ENCODE results near the gene CD37.
"Not testable (repeated sequence)": the region's sequence is repeated elsewhere in the genome, so short reads cannot be mapped to it uniquely, and the experiment has no call there.

Gene CD37

DNA sequence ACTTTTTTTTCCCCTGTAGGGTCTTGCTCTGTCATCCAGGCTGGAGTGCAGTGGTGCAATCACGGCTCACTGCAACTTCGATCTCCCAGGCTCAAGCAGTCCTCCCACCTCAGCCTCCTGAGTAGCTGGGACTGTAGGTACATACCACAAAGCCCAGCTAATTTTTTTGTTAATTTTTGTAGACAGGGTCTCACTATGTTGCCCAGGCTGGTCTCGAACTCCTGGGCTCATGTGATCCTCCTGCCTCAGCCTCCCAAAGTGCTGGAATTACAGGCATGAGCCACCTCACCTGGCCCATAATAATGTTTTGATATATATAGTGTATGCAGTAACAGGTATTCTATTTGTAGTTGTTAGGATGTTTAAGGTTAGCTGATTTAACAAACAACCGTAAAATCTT is 4.0 kb upstream of the CD37 start:
- not testable (repeated sequence) for DNase-seq (ENCODE audit: low spot score)

- DNase-seq (ENCODE audit: low spot score): peak; percentile 62
These were observed 3.6 kb upstream of the CD37 start for GRCh38 chr19:49331616-49332055.

DNA sequence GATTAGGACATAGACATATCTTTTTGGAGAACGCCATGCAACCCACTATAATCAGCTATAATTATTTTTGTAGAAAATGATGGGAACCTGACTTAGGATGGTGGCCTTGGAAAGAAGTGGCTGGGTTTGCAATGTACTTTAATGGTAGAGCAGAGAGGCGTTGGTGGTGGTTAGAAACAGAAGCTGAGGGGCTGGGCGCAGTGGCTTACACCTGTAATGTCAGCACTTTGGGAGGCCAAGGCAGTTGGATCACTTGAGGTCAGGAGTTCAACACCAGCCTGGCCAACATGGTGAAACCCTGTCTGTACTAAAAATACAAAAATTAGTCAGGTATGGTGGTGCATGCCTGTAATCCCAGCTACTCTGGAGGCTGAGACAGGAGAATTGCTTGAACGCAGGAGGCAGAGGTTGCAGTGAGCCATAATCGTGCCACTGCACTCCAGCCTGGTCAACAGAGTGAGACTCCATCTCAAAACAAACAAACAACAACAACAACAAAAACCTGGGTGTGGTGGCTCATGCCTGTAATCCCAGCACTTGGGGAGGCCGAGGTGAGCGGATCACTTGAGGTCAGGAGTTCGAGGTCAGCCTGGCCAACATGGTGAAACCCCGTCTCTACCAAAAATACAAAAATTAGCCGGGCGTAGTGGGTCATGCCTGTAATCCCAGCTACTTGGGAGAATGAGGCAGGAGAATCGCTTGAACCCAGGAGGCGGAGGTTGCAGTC is 2.4 kb upstream of the CD37 start:
- not testable (repeated sequence) for DNase-seq (ENCODE audit: low spot score)

DNA sequence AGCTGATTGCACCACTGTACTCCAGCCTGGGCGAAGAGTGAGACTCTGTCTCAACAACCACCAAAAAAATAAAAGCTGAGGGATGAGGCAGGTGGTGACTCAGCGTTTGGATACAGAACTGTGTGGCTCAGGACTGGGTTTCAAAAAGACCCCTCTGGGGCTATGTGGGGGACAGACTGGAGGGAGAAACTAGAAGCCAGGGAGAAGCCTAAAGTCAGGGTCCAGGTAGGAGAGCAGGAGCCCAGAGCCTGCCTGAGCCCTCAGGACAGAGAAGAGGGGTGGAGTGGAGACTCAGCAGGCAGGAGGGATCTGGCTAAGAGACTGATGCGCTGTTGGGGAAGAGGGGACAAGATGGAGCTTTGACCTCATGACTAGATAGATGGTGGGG is 1.8 kb upstream of the CD37 start:
- DNase-seq (ENCODE audit: low spot score): no peak

DNA sequence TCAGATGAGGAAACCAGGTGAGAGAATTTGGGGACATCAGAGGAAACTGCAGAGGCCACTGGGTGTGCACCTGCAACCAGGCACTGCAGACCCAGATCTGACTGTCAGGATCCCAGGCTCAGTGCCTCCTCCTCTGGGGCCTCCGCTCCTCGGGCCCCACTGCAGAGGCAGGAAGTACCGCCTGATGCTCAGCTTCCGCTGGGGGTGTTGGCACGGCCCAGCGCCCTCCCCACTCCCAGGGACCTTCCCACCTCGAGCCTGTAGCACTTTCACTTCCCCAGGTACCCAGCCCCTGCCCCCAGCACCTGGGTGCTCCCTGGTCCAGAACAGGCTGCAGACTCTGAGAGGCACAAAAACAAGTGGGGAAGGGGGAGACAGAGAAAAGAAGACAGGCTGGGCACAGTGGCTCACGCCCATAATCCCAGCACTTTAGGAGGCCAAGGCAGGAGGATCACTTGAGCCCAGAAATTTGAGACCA is 1.4 kb upstream of the CD37 start:
- no peak for DNase-seq (ENCODE audit: low spot score)

- DNase-seq (ENCODE audit: low spot score): no peak
These were observed 727 bp downstream of the CD37 start for GRCh38 chr19:49335784-49336481.

DNA sequence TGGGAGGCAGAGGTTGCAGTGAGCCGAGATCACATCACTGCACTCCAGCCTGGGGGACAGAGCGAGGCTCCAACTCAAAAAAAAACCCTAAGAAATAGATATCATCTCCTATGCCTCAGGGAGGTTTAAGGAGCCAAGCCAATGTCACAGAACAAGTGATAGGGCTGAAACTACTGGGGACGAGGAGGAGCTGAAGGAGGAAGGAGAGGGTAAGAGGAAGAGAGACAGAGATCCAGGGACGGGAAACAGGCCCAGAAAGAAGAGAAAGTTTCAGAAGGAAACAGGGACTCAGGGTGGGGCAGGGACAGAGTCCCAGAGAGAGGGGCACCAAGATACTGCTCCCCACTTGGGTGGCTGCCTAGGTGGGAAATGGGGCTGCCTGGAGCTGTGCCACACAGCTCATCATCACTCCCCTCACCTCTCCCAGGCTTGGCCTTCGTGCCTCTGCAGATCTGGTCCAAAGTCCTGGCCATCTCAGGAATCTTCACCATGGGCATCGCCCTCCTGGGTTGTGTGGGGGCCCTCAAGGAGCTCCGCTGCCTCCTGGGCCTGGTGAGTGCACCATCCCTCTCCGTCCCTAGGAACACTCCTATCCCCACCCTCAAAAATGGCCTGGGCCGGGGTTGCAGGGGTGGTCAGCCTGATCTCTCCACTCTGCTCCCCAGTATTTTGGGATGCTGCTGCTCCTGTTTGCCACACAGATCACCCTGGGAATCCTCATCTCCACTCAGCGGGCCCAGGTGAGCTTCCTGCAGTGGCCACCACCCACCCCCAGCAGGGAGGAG is 1.5 kb downstream of the CD37 start:
- no peak for DNase-seq (ENCODE audit: low spot score)

DNA sequence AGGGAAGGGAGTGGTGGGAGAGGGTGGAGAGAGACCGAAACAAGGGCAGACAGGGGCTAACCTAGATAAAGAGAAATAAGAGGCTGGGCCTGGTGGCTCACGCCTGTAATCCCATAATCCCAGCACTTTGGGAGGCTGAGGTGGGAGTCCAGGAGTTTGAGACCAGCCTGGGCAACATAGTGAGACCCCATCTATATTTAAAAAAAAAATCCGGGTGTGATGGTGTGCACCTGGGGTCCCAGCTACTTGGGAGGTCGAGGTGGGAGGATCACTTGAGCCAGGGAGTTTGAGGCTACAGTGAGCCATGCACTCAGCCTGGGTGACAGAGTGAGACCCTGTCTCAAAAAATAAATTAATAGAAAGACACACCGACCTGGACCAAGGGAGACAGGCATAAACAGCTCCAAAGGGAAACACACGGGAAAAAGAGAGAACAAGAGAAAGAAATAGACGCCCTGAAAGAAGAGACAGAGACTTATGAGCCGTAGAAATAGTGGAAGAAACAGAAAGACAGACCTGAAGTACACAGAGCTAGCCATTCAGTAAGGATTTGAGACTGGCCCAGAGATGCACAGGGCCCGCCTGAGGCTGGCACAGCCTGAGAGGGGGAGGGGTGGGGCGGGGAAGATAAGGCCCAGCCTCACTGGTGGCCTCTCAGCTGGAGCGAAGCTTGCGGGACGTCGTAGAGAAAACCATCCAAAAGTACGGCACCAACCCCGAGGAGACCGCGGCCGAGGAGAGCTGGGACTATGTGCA is 2.2 kb downstream of the CD37 start:
- no peak for DNase-seq (ENCODE audit: low spot score)

- no peak for DNase-seq (ENCODE audit: low spot score)
These were observed 2.9 kb downstream of the CD37 start for GRCh38 chr19:49338023-49338677.

- DNase-seq (ENCODE audit: low spot score): peak; percentile 40
These were observed 3.6 kb downstream of the CD37 start for GRCh38 chr19:49338691-49339300.

DNA sequence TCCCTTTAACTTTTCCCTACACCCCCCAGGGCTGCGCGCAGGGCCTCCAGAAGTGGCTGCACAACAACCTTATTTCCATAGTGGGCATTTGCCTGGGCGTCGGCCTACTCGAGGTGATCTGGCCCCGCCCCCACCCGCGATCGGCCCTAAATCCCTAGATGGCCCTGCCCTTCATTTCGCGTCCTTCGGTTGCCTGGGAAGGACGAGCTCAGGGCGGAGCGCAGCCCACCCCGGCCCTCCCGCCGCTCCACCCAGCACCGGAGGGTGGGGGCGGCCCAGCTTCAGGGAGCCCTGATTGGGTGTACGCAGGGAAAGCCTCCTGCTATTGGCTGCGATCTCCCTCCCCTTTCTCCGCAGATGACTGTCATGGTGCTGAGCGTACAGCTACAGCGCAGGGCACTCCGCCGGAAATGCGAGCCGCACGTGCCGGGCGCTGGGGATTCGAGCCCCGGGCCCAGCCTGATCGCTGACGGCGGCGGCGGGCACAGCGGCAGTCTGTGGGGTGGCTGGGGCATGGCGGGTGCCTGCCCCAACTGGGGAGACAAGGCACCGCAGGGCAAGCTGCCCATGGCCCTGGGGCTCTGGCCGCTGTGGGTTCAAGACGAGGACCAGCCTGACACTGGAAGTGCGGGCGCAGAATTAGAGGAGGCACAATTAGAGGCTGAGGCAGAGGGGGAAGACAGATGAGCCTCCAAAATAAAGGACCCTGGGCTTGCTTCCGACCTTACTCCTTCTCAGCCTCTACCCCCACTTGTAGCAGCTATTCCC is 4.3 kb downstream of the CD37 start:
- peak; percentile 94 for DNase-seq (ENCODE audit: low spot score)

GRCh38 chr19:49340069-49340864 is 5.1 kb downstream of the CD37 start:
- DNase-seq (ENCODE audit: low spot score): peak; percentile 31

GRCh38 chr19:49340865-49341718 is 5.9 kb downstream of the CD37 start:
- DNase-seq (ENCODE audit: low spot score): no peak

DNA sequence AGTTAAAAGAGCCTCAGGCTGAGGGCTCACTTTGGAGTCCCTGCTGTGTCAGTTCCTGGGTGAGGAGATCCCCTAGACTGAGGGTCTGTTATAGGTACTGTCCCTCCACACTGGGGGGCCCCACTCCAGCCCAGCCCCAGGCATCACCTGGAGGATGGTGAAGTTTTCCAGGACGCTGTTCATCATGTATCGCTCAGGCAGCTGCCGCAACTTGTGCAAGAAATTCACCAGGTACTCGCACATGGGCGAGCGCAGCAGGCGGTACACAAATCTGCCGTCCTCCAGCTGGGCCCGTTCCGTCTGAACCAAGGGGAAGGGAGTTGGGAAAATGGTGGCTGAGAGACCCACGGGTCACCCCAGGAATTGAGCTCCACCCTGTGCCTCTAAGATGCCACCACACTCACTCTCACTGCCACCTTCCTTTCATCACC is 7.1 kb downstream of the CD37 start:
- DNase-seq (ENCODE audit: low spot score): no peak

GRCh38 chr19:49343123-49343522 is 7.9 kb downstream of the CD37 start:
- no peak for DNase-seq (ENCODE audit: low spot score)

DNA sequence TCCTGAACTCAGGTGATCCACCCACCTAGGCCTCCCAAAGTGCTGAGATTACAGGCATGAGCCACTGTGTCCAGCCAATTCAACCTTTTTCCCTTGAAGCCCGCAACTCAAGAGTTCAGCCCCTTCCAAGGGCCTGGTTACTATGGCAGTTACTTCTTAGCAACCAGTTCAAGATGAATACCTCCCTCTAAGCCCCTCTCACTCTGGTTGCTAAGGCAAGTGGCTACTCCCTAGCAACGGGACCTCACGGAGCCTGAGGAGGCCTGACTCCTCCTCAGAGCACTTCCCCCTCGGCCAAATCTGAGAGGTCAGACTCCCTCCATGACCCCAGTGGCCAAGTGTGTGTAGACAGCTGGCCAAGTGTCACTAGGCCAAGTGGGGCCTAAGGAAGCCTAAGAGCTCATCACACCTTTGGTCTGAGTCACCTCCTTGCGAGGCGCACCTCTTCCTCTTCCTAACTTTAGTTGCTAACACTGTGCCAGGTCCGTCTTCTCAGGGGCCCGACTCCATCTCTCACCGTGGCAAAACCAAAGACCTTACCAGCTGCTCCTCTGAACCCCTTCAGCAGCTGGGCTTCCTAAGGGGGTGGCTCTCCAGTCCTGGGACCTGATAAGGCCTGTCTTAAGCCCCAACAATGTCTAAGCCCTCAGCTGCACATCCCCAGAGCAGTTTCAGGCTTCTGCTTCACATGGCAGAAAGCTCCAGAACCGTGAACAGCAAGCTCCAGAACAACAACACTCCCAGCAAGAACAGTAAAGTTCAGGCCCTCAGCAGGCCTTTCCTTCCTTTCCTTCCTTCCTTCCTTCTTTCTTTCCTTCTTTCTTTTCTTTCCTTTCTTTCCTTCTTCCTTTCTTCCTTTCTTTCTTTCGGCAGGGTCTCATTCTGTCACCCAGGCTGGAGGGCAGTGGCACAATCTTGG is 9.6 kb downstream of the CD37 start:
- DNase-seq (ENCODE audit: low spot score): no peak

DNA sequence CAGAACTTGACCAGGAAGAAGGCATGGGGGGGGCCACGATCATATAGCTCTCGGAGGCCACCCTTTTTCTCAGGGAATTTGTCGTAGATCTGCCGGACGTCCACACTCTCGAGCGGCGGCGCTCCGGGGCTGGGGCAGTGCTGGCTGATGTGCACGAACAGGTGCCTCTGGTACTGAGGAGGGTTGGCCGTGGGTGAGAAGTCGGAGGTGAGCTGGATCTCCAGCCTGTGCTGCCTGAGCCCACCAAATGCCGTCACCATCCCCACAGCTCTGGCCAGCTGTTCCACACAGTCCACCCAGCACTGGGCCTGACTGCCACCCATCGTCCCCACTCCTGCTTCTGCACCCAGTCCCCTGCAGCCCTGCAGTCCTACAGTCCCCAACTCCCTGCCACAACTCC is 12.0 kb downstream of the CD37 start:
- no peak for DNase-seq (ENCODE audit: low spot score)
